GM23338 (cell line): ENCODE results near the gene LRRC8B. TPM values are rescaled to one million over a fixed set of nuclear protein-coding genes. Genes with fewer than 3 reads are reported as not detected.

ENCODE experiments used
- ATAC-seq: fragments of 200-7000 bp; cut with Tn5 transposase; 3 replicates; pipeline ENCODE4 v1.9.1; 2020
- DNase-seq: peaks from one replicate; pipeline ENCODE4 v3.0.0-alpha.2; 2015; ENCODE audit warnings: low spot score
- H2AFZ ChIP-seq: fragments of 200-600 bp; sonication (generic); 2 replicates; pipeline ENCODE4 v1.8.0; 2016; ENCODE audit warnings: antibody characterized with exemption, mild to moderate bottlenecking, moderate library complexity
- H3F3A ChIP-seq: fragments of 200-600 bp; sonication (generic); replicated peaks from 2 replicates; pipeline ENCODE4 v1.8.0; 2017; ENCODE audit warnings: antibody characterized with exemption, mixed run types, low read depth
- H3K27ac ChIP-seq: fragments of 200-600 bp; sonication (generic); 2 replicates; pipeline ENCODE4 v1.6.1; 2016; ENCODE audit warnings: low read depth
- H3K27me3 ChIP-seq: fragments of 200-600 bp; sonication (generic); 2 replicates; pipeline ENCODE4 v1.8.0; 2016; ENCODE audit warnings: mild to moderate bottlenecking, mixed run types, moderate library complexity; ENCODE audit not compliant: insufficient read depth
- H3K36me3 ChIP-seq: fragments of 200-600 bp; sonication (generic); 2 replicates; pipeline ENCODE4 v1.8.0; 2016; ENCODE audit warnings: mild to moderate bottlenecking; ENCODE audit not compliant: insufficient read depth
- H3K4me1 ChIP-seq: fragments of 200-600 bp; sonication (generic); 2 replicates; pipeline ENCODE4 v1.8.0; 2016; ENCODE audit warnings: mild to moderate bottlenecking, moderate library complexity; ENCODE audit not compliant: insufficient read depth
- H3K4me2 ChIP-seq: fragments of 200-600 bp; sonication (generic); 2 replicates; pipeline ENCODE4 v1.7.1; 2017; ENCODE audit warnings: mixed run types
- H3K4me3 ChIP-seq: fragments of 200-600 bp; sonication (generic); 2 replicates; pipeline ENCODE4 v1.6.1; 2016; ENCODE audit warnings: mixed run types
- H3K79me2 ChIP-seq: fragments of 200-600 bp; sonication (generic); replicated peaks from 2 replicates; pipeline ENCODE4 v1.8.0; 2017; ENCODE audit warnings: mild to moderate bottlenecking; ENCODE audit not compliant: insufficient read depth
- H3K9me2 ChIP-seq: fragments of 200-600 bp; sonication (generic); 2 replicates; pipeline ENCODE4 v1.8.0; 2017; ENCODE audit not compliant: insufficient read depth
- H4K20me1 ChIP-seq: fragments of 200-600 bp; sonication (generic); replicated peaks from 2 replicates; pipeline ENCODE4 v1.8.0; 2017; ENCODE audit warnings: mild to moderate bottlenecking; ENCODE audit not compliant: insufficient read depth
- H3K27ac Mint-ChIP-seq: 2 replicates; pipeline ENCODE4 v1.8.0; 2020; ENCODE audit warnings: inconsistent platforms, mild to moderate bottlenecking, moderate library complexity, mixed read lengths
- H3K27me3 Mint-ChIP-seq: 3 replicates; pipeline ENCODE4 v1.8.0; 2022; ENCODE audit warnings: low read depth, mild to moderate bottlenecking, moderate library complexity, mixed read lengths, inconsistent platforms; ENCODE audit not compliant: insufficient read depth, poor library complexity
- H3K36me3 Mint-ChIP-seq: 3 replicates; pipeline ENCODE4 v1.8.0; 2021; ENCODE audit warnings: low read depth, mild to moderate bottlenecking, inconsistent platforms, moderate library complexity, mixed read lengths
- H3K4me1 Mint-ChIP-seq: 3 replicates; pipeline ENCODE4 v1.8.0; 2020; ENCODE audit warnings: mild to moderate bottlenecking, inconsistent platforms, mixed read lengths
- H3K4me3 Mint-ChIP-seq: 3 replicates; pipeline ENCODE4 v1.8.0; 2021; ENCODE audit warnings: moderate library complexity, mild to moderate bottlenecking, inconsistent platforms, mixed read lengths
- H3K9me3 Mint-ChIP-seq: 3 replicates; pipeline ENCODE4 v1.8.0; 2020; ENCODE audit warnings: moderate library complexity, mild to moderate bottlenecking, inconsistent platforms, mixed read lengths
- CTCF ChIP-seq, 2 experiments: fragments of 200-600 bp in 1 of 2; sonication (generic) in 1 of 2; conservative IDR thresholded peaks; 2 replicates each; pipeline versions ENCODE4 v1.5.1 to v1.6.1; 2016 to 2017; ENCODE audit warnings: antibody characterized with exemption in 2 of 2, low read depth in 2 of 2, mild to moderate bottlenecking in 2 of 2, moderate library complexity in 1 of 2
- EZH2 ChIP-seq: fragments of 200-600 bp; sonication (generic); IDR thresholded peaks from one replicate; pipeline ENCODE4 v1.8.0; 2017; ENCODE audit warnings: antibody characterized with exemption, mild to moderate bottlenecking, low read depth; ENCODE audit not compliant: unreplicated experiment
- EZH2phosphoT487 ChIP-seq: fragments of 200-600 bp; sonication (generic); IDR thresholded peaks from one replicate; pipeline ENCODE4 v1.8.1; 2018; ENCODE audit warnings: antibody characterized with exemption; ENCODE audit not compliant: unreplicated experiment
- JUNB ChIP-seq: IDR thresholded peaks from one replicate; pipeline ENCODE4 v1.6.1; 2016; ENCODE audit warnings: antibody characterized with exemption; ENCODE audit not compliant: unreplicated experiment
- POLR2AphosphoS5 ChIP-seq: IDR thresholded peaks from 2 replicates; pipeline ENCODE4 v1.6.1; 2016; ENCODE audit warnings: antibody characterized with exemption, low read depth
- STAT1 ChIP-seq: IDR thresholded peaks from one replicate; pipeline ENCODE4 v1.6.1; 2016; ENCODE audit warnings: antibody characterized with exemption; ENCODE audit not compliant: unreplicated experiment
- ZNF114 ChIP-seq: fragments of 250-450 bp; sonication (Bioruptor Pico); IDR thresholded peaks from 2 replicates; pipeline ENCODE4 v1.5.0; 2020; ENCODE audit warnings: mild to moderate bottlenecking, moderate library complexity
- ZNF462 ChIP-seq: fragments of 250-450 bp; sonication (Bioruptor Pico); IDR thresholded peaks from 2 replicates; pipeline ENCODE4 v1.5.0; 2020; ENCODE audit warnings: mild to moderate bottlenecking, moderate library complexity
- polyA plus RNA-seq: library from polyadenylated mRNA; unstranded; fragments of >200 nt; fragmentation: Nextera tagmentation; extraction: Ambion mirVana; gene quantifications from 2 replicates; pipeline ENCODE4 v1.2.1, GENCODE V29; 2016
- total RNA-seq: library from RNA; depleted of rRNA; stranded (reverse); fragments of >200 nt; shearing (Covaris generic); gene quantifications from 2 replicates; pipeline ENCODE4 v1.2.3, GENCODE V29; 2014

The LRRC8B gene
- total and polyA plus RNA-seq, 2 experiments from 2014 or later = 9.0 to 26.5 TPM

DNA sequence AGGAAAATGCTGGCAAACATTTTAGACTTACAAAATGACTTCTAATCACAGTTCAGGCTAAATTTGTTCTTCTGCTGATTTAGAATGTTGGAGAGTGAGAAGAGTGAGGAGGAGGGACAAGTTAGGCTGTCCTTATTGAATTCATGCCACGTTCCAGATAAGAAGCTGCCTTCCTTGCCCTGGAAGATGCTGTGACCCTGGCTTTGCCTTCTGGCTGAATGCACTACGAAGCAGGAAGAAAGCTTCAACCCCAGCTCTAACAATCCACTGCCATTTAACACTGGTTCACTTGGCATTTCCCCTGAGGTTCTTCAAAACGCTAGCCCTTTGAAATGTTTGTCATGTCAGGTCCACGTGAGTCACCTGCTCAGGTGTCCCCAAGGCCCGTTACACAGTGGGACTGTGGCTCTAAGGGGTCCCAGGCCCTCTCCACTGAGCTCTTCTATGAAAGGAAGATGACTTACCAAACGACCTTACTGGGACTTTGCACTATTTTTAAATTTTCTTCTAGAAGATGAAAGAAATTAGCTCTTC lies 78.3 kb downstream of the LRRC8B start (continued):
- TF ChIP-seq CTCF (conservative IDR thresholded peaks at IDR 0.05; ENCODE audit: low read depth in 2 of 2) = no peak
- no peak for TF ChIP-seq POLR2AphosphoS5
- no peak for TF ChIP-seq EZH2
- TF ChIP-seq STAT1 = no peak
- TF ChIP-seq ZNF114 (CRISPR knock-in tag) = no peak

GRCh38 chr1:89603651-89604413 lies 79.2 kb downstream of the LRRC8B start:
- Histone ChIP-seq H3K36me3 (no peaks in the 10 kb centered on the region), H3K4me1 (peaks cover 10% of the 10 kb centered on the region), H3K9me2 (no peaks in the 10 kb centered on the region), H3K79me2 (no peaks in the 10 kb centered on the region), H3F3A (0 out of 2 replicates have a peak, but pooled peaks cover 3% of the 10 kb centered on the region), H2AFZ (no peak overlapping the region), H4K20me1 (no peaks in the 10 kb centered on the region), H3K27ac (no peak overlapping the region), H3K4me3 (no peak overlapping the region), H3K27me3 (no peaks in the 10 kb centered on the region), H3K4me2 (no peak overlapping the region)
- no peak for DNase-seq
- no peaks in the 10 kb centered on the region for H3K9me3 Mint-ChIP-seq
- no peaks in the 10 kb centered on the region for H3K27me3 Mint-ChIP-seq
- H3K36me3 Mint-ChIP-seq = no peaks in the 10 kb centered on the region
- H3K4me3 Mint-ChIP-seq = no peak overlapping the region
- peaks cover 18% of the 10 kb centered on the region for H3K4me1 Mint-ChIP-seq
- no peak for ATAC-seq
- TF ChIP-seq STAT1 (no peak), POLR2AphosphoS5 (no peak), EZH2phosphoT487 (no peak)
- no peak overlapping the region; the same call in 1 of the 2 replicates for H3K27ac Mint-ChIP-seq

- Mint-ChIP-seq H3K27me3 (no peaks in the 10 kb centered on the region), H3K4me3 (no peak overlapping the region), H3K27ac (no peak overlapping the region; the same call in 1 of the 2 replicates), H3K9me3 (no peaks in the 10 kb centered on the region), H3K4me1 (peaks cover 13% of the 10 kb centered on the region), H3K36me3 (no peaks in the 10 kb centered on the region)
- no peaks in the 10 kb centered on the region for H3K9me2 ChIP-seq
- no peaks in the 10 kb centered on the region for H3K79me2 ChIP-seq
- H3K27ac ChIP-seq = no peak overlapping the region
- H3K4me3 ChIP-seq = no peak overlapping the region
- H3K4me1 ChIP-seq = peaks cover 6% of the 10 kb centered on the region
- no peak for ATAC-seq
- H3F3A ChIP-seq = 0 out of 2 replicates have a peak, but pooled peaks cover 3% of the 10 kb centered on the region
- no peaks in the 10 kb centered on the region for H4K20me1 ChIP-seq
- H3K4me2 ChIP-seq = no peak overlapping the region
- no peaks in the 10 kb centered on the region for H3K27me3 ChIP-seq
- no peak for DNase-seq
- no peaks in the 10 kb centered on the region for H3K36me3 ChIP-seq
- no peak overlapping the region for H2AFZ ChIP-seq
- TF ChIP-seq JUNB (no peak), POLR2AphosphoS5 (no peak), ZNF462 (CRISPR knock-in tag) (no peak), STAT1 (no peak), CTCF (conservative IDR thresholded peaks at IDR 0.05; ENCODE audit: low read depth in 2 of 2) (no peak)
Observed at GRCh38 chr1:89604414-89604735, 79.7 kb downstream of the LRRC8B start.
